Measurements from ENCODE around the gene ANTXRL. TPM values are rescaled to one million over a fixed set of nuclear protein-coding genes. Genes with fewer than 3 reads are reported as not detected.
"Not testable (repeated sequence)": the region's sequence is repeated elsewhere in the genome, so short reads cannot be mapped to it uniquely, and the experiment has no call there.

Gene ANTXRL
- polyA plus RNA-seq (ENCODE audit: insufficient read length in 4 of 4) = not detected

DNA sequence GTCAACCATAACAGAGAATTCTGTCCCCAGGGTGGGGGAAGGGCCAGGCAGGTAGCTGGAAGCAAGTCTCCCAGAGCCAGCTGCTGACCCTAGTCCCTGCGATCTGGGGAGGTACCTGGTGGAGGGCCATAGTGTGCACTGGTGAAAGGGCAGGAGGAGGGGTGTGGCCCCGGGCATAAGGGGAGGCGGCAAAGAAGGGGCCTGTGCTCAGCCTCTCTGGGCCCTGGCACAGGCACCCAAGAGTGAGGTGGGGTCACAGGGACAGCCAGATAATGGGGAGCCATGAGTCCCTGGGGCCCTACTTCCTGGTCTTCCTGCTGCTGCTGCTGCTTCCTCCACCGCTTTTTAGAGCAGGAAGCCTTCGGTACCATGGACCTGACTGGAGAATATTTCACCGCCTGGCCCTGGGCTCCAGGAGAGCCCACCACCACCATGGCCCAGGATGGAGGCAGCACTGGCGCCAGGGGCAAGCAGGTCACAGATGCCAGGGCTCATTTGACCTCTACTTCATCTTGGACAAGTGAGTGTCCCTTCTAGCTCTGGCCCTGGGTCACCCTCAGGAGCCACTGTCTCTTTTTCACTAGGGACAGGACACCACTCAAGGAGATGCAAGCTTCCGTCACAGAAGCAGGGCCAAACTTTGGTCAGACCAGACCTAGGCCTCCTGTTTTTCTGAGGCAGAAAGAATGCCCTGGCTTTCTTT, at the start of gene ANTXRL:
Gene ANTXRL, plus strand, starts transcription at position 7 of the 703 bp plus-strand sequence. Its CDS starts 266 bp downstream, at position 273.
- no peak for DNase-seq (ENCODE audit: low read depth in 4 of 4, low spot score in 3 of 4)

DNA sequence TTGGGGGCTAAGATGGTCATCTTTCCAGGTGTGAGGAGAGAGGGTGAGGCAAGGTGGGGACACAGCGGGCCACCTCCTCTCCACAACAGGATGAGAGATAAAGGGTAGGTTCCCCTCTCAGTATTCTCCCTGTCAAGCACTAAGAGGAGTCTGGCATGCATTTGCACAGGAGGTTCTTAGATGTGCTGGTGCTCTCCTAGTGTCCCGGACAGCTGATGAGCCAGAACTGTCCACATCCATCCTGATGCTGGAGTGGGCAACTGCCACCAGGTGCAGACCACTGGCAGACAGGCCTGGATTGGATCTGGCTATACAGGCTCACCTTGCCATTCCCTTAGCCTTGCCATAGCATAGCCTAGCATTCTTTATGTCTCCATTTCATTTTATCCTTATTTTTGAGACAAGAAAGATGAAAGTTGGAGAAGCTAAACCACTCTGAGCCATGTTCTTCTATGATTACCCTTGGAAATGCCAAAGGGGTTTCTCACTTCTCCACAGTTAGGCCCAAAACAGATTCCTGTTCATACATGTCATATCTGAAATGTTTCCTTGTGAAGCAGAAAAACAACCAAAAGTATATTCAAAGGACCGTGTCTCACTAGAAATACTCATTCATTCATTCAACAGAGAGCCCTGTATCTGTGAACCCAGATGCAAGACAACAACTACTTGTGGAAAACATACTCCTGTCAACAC, 48.8 kb upstream of the ANTXRL start:
- no peak for DNase-seq (ENCODE audit: low read depth in 4 of 4, low spot score in 3 of 4)

DNA sequence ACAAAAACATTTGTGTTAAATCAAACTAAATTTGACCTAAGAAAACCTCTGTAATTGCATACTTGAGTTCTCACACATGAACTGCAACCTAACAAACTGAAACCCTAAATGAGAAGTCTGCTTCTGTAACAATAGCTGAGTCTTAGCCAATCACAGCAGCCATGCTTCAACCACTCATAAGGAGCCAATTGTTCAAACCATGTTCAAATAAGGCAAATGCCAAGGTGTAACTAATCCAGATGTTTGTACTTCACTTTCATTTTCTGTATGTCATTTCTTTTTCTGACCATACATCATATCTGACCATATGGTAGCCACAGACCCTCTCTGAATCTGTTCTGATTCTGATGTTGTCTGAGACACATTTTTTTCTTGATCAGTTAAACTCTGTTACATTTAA, 47.5 kb upstream of the ANTXRL start:
- DNase-seq (ENCODE audit: low read depth in 4 of 4, low spot score in 3 of 4) = no peak

DNA sequence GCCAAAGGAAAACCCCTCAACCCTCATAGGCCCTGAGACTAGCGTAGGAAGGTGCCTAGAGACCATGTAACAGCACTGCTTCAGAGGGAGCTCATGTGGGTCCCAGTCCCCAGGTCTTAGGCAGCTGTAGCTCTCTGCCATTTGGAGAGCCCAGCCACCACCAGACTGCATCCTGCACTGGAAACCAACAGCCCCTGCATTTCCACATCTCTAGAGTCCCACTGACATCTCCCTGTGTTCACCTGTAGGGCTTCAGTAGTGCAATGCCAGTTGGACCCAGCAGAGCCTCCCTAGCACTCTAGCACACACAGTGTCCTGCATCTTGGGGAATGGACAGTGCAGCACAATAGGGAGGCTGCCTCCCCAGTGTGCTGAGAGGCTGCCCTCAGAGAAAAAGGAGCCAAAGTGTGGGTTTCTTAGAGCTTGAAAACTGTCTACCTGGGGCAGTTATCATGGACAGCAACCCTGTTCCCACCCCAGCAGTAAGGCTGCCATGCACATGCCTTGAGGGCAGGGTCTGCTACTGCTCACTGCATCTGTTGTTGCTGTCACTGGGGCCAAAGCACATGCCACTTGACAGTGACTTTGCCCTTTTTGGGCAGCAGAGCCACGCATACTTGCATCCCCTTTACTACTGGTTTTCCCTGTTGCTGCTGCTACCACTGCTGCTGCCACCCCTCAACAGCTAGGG, 46.7 kb upstream of the ANTXRL start:
- no peak for DNase-seq (ENCODE audit: low read depth in 4 of 4, low spot score in 3 of 4)

DNA sequence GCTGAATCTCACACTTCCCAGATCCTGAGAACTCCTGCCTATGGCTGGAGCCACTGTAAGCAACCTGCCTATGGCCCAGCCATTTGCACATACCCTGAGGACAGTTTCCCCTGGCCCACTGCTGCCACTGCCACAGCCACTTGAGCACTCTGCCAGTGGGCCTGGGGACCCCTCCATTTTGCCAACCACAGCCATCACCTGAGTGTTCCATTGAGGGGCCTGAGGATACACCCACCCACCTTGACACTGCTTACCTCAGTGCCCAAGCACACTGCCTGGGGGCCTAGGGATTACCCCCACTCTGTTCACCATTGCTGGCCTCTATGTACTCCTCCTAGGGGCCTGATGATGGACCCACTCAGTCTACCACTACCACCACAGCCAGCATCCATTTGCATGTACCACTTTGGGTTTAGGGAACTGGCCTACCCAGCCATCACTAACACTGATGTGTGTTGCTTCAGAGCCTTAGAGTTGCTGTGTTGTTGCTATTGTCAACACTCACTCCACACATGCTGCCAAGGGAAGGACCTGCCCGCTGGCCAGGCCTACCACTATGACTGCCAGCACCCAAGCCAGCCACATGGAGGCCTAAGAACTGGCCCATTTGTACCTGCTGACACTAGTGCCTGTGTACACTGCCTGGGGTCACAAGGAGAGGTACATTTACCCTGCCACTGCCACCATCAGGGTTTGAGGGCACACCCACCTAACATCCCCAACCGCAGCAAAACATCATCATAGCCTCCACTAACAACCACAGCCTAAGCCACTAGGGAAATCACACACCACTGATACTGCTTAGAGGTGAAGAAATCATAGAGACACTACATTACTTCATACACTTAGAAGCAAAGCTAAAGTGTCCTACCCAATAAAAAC, 45.9 kb upstream of the ANTXRL start:
- DNase-seq (ENCODE audit: low read depth in 4 of 4, low spot score in 3 of 4) = no peak

DNA sequence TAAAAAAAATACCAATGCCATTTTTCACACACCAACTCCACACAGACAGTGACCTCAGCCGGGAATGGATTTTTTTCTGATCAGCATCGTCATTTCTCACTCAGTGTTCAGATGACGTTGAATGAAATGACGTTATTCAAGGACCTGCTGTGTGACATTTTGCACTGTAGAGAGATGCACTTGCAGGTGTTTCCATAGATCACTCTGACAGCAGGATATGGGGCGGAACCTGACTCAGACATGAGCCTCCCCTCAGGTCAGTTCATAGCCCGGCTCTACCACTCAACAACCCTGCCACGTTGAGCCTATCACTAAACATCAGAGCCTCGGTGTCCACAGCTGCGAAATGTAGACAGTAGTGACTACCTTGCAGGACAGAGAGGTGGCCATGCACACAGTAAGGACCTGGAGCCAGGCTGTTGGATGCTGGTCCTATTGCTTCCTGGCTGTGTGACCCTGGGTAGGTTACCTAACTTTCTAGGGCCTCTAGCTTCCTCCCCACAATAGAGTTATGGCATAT, 41.4 kb upstream of the ANTXRL start:
- no peak for DNase-seq (ENCODE audit: low read depth in 4 of 4, low spot score in 3 of 4)

DNA sequence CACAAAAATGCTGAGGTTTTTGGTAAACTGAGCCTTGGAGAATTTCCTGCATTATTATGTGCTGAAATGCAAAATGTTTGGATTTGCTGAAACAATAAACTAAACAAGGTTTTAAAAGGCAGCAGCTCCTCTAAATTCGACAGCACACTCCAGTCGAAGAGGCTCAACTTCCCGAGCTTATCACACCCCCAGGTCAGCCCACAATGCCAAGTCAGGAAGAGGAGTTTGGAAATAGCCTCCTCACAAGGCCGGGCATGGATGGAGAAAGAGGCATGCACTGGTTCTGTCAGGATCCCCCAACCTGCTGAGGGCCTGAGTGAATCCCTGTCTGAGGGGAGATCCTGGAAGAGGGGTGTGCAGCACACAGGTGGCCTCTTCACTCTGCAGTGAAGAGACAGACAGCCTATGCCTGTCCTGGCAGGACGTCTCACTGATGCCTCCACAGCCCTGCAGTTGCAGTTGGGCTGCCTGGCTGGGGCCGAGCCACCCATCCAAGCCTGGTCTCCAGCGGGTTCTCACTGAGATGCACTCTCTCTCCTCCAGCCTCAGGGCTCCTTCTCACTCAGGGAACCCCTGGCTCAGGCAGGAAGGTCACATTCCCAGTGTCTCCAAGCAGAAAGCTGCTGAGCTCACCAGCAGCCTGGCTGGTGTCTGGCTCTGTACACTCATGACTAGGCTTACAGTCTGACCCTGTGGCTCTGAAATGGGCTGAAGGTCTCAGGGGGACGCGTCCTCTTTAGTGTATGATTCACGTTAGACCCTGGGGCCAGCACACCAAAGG, 40.2 kb upstream of the ANTXRL start:
- DNase-seq (ENCODE audit: low read depth in 4 of 4, low spot score in 3 of 4) = not testable (repeated sequence)

DNA sequence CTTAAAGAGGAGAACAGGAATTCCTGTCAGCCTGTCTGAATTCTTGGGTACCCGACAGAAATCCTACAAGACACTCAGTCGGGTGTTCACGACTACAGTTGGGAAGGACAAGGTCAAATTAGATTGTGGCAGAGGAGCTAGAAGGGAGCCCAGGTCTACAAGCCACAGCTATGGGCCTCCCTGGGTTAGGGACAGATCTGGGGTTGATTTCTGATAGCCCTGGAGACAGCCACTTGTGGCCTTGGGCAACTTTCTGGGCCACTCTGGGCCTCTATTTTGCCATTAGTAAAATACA, 39.7 kb upstream of the ANTXRL start:
- DNase-seq (ENCODE audit: low read depth in 4 of 4, low spot score in 3 of 4) = no peak

DNA sequence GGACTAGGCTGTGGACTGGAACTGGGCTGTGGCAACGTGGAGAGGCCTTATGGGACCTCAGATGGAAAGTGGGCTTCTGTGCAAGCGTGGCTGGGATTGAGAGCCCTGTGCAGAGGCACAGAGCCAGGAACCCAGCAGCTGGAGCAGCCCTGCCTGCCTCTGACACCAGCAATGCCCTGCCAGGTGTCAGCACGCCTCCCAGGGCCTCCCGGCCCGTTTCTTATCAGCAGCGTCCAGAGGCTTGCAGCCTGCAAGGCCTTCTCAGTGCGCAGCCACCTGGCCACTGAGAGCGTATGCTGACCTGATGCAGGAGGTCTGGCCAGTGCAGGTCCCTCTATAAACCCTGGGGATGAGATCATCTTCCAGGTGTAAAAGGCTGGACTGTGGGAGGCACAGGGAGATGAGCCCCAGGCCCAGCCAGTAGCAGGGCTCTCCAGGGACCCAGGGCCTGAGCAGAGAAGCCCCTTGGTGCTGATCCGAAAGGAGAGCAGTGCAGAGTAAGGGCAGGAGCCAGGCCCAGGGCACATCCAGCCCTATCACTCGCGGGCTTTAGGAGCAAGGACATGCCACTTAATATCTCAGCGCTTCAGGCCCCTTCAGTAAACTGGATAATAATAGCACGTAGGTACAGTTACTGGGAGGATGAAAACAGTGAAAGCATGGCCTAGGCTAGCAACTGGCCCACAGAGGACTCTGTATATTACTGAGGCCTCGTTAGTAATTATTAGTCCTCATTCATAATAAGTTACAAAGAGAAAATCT, 38.8 kb upstream of the ANTXRL start:
- DNase-seq (ENCODE audit: low read depth in 4 of 4, low spot score in 3 of 4) = no peak

DNA sequence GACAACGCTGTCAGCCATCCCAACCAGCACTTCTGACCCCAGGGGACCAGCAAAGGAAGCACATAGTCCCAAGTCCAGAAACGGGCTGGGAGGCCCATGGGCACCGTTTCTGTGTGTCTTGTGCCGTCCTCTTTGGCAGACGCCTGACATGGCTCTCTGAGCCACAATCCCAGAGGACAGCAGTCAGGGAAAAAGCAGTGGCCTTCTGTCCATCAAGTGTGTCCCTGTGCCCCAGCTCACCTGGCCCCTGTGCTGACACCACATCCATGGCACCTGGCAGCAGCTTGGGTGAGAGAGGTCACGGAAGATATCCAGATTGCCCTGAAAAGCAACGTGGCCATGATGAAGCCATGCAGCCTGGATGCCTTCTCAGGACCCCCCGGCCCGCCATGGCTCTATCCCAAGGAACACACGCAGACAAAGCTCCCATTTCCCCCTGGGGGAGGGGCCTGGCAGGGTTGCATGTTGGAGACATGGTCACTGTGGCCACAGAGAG, 38.1 kb upstream of the ANTXRL start:
- DNase-seq (ENCODE audit: low read depth in 4 of 4, low spot score in 3 of 4) = no peak

DNA sequence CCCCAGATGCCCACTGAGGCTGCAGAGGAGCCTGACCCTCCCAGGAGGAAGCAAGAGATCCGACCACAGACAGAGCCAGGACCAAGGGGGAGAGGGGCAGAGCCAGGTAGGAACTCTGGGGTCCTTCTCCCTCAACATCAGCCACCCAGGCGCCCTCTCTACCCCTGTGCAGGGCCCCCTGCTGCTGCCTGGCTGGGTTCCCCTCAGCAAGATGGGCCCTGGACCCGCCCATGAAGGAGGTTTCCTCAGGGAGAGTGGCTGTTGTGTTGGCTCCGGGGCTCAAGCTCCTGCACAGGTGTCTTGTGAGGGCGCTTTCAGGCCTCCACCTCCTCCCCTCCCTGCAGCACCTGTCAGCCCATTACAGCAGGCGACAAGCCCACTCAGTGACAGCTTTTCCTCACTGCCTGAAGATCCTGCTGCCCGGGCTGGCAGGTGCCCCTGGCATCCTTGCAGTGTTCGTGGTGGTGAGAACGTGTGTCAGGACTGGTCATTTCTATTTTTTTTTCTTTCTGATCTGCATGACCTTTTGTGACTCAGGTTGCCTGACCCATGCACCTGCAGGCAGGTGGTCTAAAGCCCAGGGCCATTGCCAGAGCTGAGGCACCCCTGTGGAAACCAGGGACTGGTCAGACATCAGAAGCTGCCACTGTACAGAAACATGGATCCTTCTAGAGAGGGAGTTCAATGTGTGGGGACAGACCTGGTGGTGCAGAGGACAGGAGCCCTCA, 37.0 kb upstream of the ANTXRL start:
- not testable (repeated sequence) for DNase-seq (ENCODE audit: low read depth in 4 of 4, low spot score in 3 of 4)

DNA sequence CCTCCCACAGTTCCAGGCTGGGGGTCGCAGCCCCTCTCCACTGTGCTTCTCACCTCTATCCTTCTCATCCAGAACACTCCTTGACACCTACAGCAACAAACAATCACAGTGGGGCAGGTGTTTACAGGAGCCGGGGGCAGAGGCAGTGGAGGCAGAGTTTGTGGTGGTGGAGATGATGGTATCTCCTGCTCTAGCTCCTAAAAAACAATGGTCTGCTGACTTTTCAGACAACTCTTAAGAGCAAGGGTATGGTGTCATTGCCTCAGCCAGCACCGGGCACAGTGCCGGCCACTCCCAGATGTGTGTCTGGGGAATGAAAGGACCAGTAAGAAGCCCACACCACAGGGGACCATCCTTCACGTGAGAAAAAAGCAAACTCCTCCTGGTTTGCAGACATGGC, 36.3 kb upstream of the ANTXRL start:
- no peak for DNase-seq (ENCODE audit: low read depth in 4 of 4, low spot score in 3 of 4)

DNA sequence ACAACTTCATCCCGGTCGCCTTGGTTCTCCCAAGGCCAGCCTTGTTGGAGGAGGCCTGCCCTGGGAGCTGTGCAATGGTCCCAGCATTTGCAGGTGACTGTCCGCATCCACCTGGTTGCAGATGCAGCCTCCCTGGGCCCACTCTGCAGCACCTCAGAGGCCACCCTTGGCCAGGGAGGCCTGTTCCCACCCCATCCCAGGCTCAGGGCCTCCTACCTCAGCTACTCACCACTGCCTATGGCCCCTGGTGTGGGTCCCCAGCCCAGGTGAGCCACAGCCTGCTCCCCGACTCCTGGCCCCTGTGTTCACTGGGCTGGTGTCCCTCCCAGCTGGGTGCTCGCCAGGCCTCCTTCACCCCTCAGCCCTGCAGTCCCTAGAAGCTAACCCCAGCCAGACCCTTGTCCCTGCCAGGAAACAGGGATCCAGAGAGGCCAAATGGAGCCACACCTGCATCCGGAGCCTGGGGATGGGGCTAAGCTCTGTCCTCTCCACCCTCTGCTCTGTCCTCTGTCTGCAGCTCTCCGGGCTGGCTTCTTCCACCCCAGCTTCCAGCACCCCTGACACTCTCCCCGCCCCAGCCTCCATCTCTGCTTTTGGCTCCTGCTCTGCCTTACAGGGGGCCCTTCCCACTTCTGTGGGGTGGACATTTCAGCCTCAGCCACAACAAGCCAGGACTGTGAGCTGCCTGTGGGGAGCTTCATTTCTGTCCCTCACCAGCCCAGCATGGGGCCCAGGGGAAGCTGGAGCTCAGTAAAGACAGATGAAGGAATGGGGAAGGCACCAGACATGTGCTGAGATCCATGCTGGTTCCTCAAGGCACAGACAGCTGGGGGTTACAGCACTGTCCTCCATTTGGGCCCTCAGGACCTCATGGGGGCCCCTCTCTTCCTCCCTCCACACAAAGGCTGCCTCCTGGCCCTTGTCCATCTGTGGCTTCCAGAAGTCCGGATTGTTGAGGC, 35.6 kb upstream of the ANTXRL start:
- no peak for DNase-seq (ENCODE audit: low read depth in 4 of 4, low spot score in 3 of 4)

DNA sequence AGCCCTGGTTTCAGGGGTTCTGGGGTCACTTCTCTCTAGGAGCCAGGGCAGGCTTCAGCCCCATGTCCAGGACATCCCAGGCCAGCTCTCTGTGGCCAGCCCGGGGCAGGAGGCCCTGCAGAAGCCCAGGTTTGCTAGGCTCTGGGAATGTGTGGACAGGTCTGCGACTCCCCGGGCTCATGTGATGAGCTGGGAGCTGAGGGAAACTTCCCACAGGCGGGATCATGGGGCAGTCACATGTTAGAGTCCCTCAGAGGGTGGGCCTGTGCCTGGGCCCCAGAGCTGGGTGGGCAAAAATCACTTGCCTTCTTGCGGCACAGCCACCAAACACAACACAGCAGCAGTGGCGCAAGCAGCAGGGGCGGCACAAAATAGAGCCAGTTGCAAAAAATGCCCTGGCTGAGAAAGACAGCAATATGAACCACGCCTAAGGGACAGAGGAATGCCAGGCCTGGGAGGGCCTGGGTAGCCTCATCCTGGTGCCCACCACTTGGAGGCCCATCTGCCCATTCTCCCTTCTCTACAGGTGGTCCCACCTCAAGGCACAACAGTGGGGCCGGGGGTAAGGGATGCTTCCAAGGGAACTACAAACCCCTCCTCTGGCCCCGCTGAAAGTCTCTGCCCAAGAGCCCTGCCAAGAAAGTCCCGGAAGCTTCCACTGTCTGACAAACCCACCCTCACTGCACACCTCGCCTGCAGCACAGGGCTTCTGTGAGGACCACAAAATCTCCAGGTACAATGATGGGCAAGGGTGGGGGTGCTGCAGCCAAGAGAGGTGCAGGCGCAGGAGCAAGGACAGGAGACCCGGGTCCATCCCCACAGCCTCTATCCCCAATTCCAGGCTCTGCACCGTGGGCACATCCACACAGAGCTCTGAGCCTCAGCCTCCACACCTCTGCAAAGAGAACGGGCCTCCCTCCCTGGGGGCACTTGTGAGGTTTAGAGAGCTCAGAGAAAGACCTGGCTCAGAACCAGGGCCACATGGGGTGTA, 34.6 kb upstream of the ANTXRL start:
- no peak for DNase-seq (ENCODE audit: low read depth in 4 of 4, low spot score in 3 of 4)

DNA sequence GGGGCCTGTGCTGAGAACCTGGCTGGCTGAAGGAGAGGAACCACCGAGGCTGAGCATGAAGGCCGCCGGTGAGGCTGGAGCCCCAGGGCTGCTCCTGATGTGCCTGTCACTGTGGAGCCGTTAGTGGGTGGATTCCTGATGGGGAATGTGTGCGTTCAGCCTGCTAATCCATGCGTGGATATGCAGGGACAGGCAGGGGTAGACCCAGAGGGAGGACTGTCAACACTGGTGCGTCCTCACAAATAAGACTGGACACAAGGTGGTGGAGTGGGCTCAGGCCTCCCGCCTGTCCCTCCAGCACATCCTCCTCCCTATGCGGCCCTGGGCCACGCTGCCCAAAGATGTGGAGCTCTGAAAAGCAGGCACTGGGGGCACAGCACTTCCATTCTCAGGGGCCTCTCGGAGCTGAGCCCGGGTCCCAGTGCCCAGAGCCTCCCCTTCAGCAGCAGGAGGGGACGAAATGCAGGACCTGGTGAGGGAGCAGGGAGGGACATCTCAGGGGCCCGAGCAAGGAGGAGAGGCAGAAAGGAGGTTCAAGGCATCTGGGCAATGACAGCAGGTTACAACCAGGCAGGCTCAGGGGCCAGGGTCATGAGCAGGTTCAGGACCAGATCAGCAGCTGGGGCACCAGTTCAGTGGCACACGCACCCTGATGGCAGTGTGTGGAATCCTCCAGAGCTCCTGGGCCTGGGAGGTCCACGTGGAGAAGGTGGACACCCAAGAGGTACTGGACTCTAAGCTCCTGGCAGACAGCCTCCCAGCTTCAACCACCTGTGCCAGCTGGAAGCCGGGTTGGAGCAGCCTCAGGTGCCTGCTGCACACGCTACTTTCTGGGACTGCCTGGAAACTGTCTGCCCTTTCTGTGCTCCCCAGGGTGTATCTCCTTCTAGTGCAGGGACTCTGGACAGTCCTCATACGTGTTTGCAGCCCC, 33.5 kb upstream of the ANTXRL start:
- DNase-seq (ENCODE audit: low read depth in 4 of 4, low spot score in 3 of 4) = no peak

Data from left renal pelvis (tissue), 4 donors.